ENCODE results near the gene TACR1.

DNA sequence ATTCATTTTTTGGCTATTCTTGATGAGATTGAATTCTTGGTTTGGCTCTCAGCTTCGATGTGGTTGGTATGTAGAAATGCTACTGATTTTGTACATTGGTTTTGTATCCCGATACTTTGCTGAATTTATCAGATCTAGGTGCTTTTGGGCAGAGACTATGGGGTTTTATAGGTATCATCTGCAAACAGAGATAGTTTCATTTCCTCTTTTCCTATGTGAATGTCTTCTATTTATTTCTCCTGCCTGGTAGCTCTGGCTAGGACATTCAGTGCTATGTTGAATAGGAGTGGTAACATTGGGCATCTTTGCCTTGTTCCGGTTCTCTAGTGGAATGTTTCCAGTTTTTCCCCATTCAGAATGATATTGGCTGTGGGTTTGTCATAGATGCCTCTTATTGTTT, 5.5 kb upstream of the TACR1 start:
- TF ChIP-seq POLR2A (IDR thresholded peaks at IDR 0.05; ENCODE audit: low read depth, low read length), result no peak
- no peak for TF ChIP-seq POLR2AphosphoS5 (IDR thresholded peaks at IDR 0.05; ENCODE audit: low read depth, low read length)
- no peak for TF ChIP-seq TAF1 (IDR thresholded peaks at IDR 0.05; ENCODE audit: borderline replicate concordance, low read depth, low read length)
